MM.1S (cell line): ENCODE measurements around the gene SCT.

Experiments used
- DNase-seq: peaks from one replicate; pipeline ENCODE4 v3.0.0-alpha.2; 2015
- H2AFZ ChIP-seq: fragments of 300-600 bp; sonication (generic); 2 replicates; pipeline ENCODE4 v1.6.0; 2016; ENCODE audit warnings: antibody characterized with exemption, low read length
- H3F3A ChIP-seq: fragments of 300-600 bp; sonication (generic); 2 replicates; pipeline ENCODE4 v1.6.1; 2016; ENCODE audit warnings: mild to moderate bottlenecking, antibody characterized with exemption, low read length, moderate library complexity, mixed read lengths; ENCODE audit not compliant: insufficient read depth
- H3K27ac ChIP-seq: fragments of 300-600 bp; sonication (generic); 2 replicates; pipeline ENCODE4 v1.5.1; 2016; ENCODE audit warnings: mild to moderate bottlenecking, low read length
- H3K27me3 ChIP-seq: fragments of 300-600 bp; sonication (generic); replicated peaks from 2 replicates; pipeline ENCODE4 v1.6.0; 2016; ENCODE audit warnings: low read length; ENCODE audit not compliant: insufficient read depth
- H3K36me3 ChIP-seq: fragments of 300-600 bp; sonication (generic); replicated peaks from 2 replicates; pipeline ENCODE4 v1.6.1; 2016; ENCODE audit warnings: mild to moderate bottlenecking, low read length, mixed read lengths; ENCODE audit not compliant: insufficient read depth
- H3K4me1 ChIP-seq: fragments of 300-600 bp; sonication (generic); 2 replicates; pipeline ENCODE4 v1.6.1; 2016; ENCODE audit warnings: low read length, mixed read lengths
- H3K4me2 ChIP-seq: fragments of 300-600 bp; sonication (generic); 2 replicates; pipeline ENCODE4 v1.6.0; 2016; ENCODE audit warnings: low read depth, low read length
- H3K4me3 ChIP-seq: fragments of 300-600 bp; sonication (generic); 2 replicates; pipeline ENCODE4 v1.5.1; 2016; ENCODE audit warnings: low read length, mixed read lengths
- H3K79me2 ChIP-seq: fragments of 300-600 bp; sonication (generic); 2 replicates; pipeline ENCODE4 v1.6.1; 2016; ENCODE audit warnings: mixed run types, low read length, mixed read lengths
- H3K9ac ChIP-seq: fragments of 300-600 bp; sonication (generic); 2 replicates; pipeline ENCODE4 v1.6.1; 2016; ENCODE audit warnings: low read length, mixed read lengths
- H3K9me2 ChIP-seq: fragments of 300-600 bp; sonication (generic); replicated peaks from 2 replicates; pipeline ENCODE4 v1.6.1; 2016; ENCODE audit warnings: mild to moderate bottlenecking, low read length, mixed read lengths; ENCODE audit not compliant: insufficient read depth
- H3K9me3 ChIP-seq: fragments of 300-600 bp; sonication (generic); replicated peaks from 2 replicates; pipeline ENCODE4 v1.6.1; 2016; ENCODE audit warnings: mild to moderate bottlenecking, low read length, mixed read lengths; ENCODE audit not compliant: insufficient read depth
- H4K20me1 ChIP-seq: fragments of 300-600 bp; sonication (generic); 2 replicates; pipeline ENCODE4 v1.6.1; 2016; ENCODE audit warnings: mild to moderate bottlenecking, low read length, moderate library complexity, mixed read lengths; ENCODE audit not compliant: insufficient read depth
- EZH2 ChIP-seq: fragments of 300-600 bp; sonication (generic); optimal IDR thresholded peaks from 2 replicates; pipeline ENCODE3; 2017; ENCODE audit warnings: low read depth, mild to moderate bottlenecking, antibody characterized with exemption, low read length, mixed read lengths
- EZH2phosphoT487 ChIP-seq: fragments of 300-600 bp; sonication (generic); IDR thresholded peaks from 2 replicates; pipeline ENCODE4 v1.6.1; 2018; ENCODE audit warnings: antibody characterized with exemption, low read length
- TF ChIP-seq, protein P1 (sequence below): fragments of 300-600 bp; sonication (generic); IDR thresholded peaks from 2 replicates; pipeline ENCODE4 v1.5.1; 2016; ENCODE audit warnings: antibody characterized with exemption, low read length, mixed read lengths

SCT gene

DNA sequence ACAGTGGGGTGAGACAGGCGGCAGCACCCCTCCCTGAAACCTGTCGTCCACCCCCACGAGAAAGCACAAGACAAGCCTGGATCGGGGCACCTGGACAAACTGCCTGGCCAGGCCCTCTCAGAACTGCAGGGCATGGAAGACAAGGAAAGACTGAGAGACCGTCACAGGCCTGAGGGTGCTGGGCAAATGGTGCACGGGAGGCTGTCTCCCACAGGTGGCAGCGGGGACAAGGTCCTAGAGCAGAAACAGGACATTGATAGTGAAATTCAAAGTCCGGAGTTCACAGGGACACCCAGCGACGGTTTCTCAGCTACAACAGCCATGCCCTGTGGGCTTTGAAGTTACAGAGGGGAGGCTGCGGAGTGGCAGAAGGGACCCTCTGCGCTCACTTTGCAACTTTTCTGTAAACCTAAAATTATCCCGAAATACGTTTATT, 30.7 kb upstream of the SCT start:
- H2AFZ ChIP-seq = no peak overlapping the region
- H3K4me2 ChIP-seq = no peak overlapping the region
- peaks cover 10% of the 10 kb centered on the region for H3K79me2 ChIP-seq
- H3K36me3 ChIP-seq = no peaks in the 10 kb centered on the region
- no peaks in the 10 kb centered on the region for H4K20me1 ChIP-seq
- no peaks in the 10 kb centered on the region for H3K9me3 ChIP-seq
- no peaks in the 10 kb centered on the region for H3F3A ChIP-seq
- H3K27ac ChIP-seq = no peak overlapping the region
- no peaks in the 10 kb centered on the region for H3K27me3 ChIP-seq
- H3K4me1 ChIP-seq = no peaks in the 10 kb centered on the region
- TF ChIP-seq, protein P1, sequence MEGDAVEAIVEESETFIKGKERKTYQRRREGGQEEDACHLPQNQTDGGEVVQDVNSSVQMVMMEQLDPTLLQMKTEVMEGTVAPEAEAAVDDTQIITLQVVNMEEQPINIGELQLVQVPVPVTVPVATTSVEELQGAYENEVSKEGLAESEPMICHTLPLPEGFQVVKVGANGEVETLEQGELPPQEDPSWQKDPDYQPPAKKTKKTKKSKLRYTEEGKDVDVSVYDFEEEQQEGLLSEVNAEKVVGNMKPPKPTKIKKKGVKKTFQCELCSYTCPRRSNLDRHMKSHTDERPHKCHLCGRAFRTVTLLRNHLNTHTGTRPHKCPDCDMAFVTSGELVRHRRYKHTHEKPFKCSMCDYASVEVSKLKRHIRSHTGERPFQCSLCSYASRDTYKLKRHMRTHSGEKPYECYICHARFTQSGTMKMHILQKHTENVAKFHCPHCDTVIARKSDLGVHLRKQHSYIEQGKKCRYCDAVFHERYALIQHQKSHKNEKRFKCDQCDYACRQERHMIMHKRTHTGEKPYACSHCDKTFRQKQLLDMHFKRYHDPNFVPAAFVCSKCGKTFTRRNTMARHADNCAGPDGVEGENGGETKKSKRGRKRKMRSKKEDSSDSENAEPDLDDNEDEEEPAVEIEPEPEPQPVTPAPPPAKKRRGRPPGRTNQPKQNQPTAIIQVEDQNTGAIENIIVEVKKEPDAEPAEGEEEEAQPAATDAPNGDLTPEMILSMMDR = no peak
- TF ChIP-seq EZH2 (no peak), EZH2phosphoT487 (no peak)
- H3K9me2 ChIP-seq = no peaks in the 10 kb centered on the region
- no peak overlapping the region for H3K9ac ChIP-seq
- H3K4me3 ChIP-seq = no peak overlapping the region
- no peak for DNase-seq

DNA sequence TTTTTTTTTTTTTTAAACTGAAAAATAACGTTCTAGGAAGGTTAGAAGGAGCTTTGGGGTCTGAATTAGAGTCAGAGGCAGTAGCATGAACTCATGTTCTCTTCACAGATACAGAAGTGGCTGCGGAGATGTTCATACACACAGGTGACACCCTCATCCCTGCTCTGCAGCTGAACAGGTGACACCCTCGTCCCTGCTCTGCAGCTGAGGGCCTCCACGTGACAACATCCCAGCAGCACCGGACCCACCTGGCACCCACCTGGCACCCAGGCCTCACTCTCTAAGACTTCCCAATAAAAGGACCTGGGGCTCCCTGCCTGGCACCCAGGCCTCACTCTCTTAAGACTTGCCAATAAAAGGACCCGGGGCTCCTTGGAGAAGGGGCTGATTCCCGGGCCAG, 29.9 kb upstream of the SCT start:
- no peak overlapping the region for H2AFZ ChIP-seq
- no peaks in the 10 kb centered on the region for H3F3A ChIP-seq
- no peaks in the 10 kb centered on the region for H3K4me1 ChIP-seq
- peaks cover 3% of the 10 kb centered on the region; the same call in 1 of the 2 replicates for H3K79me2 ChIP-seq
- H3K9me3 ChIP-seq = no peaks in the 10 kb centered on the region
- H3K4me3 ChIP-seq = no peak overlapping the region
- no peak overlapping the region for H3K27ac ChIP-seq
- H3K27me3 ChIP-seq = no peaks in the 10 kb centered on the region
- no peak overlapping the region for H3K4me2 ChIP-seq
- H4K20me1 ChIP-seq = no peaks in the 10 kb centered on the region
- no peaks in the 10 kb centered on the region for H3K36me3 ChIP-seq
- TF ChIP-seq EZH2 (no peak), EZH2phosphoT487 (no peak)
- TF ChIP-seq, protein P1 = no peak
- no peaks in the 10 kb centered on the region for H3K9me2 ChIP-seq
- no peak overlapping the region for H3K9ac ChIP-seq
- DNase-seq = no peak

DNA sequence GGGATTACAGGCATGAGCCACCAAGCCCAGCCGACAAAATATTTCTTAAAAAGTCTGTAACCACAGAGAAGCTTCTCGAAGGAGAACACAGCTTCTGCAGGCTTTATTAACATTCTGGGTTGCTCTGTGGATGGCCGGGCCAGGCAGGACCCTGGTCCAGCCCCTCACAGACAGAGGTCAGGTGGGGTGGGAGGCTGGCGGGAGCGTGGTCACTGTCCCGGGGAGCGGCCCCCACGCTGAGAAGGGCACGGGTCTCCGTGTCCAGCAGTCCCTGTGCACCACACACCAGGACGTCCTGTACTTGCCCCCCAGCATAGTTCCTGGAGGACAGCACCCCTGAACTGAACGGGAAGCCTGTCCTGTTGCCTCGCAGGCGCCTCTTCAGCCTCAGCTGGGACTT, 29.4 kb upstream of the SCT start:
- Histone ChIP-seq H4K20me1 (no peaks in the 10 kb centered on the region), H3F3A (no peaks in the 10 kb centered on the region), H3K36me3 (no peaks in the 10 kb centered on the region), H2AFZ (no peak overlapping the region), H3K9me3 (no peaks in the 10 kb centered on the region), H3K4me2 (no peak overlapping the region), H3K4me1 (no peaks in the 10 kb centered on the region), H3K27ac (no peak overlapping the region), H3K9ac (no peak overlapping the region), H3K4me3 (no peak overlapping the region), H3K27me3 (no peaks in the 10 kb centered on the region), H3K9me2 (no peaks in the 10 kb centered on the region), H3K79me2 (peaks cover 3% of the 10 kb centered on the region; the same call in 1 of the 2 replicates)
- no peak for DNase-seq
- no peak for TF ChIP-seq EZH2phosphoT487
- TF ChIP-seq, protein P1 = no peak
- TF ChIP-seq EZH2 = no peak
